ENCODE measurements around the gene SLC25A12. TPM values are rescaled to one million over a fixed set of nuclear protein-coding genes. Genes with fewer than 3 reads are reported as not detected.

The SLC25A12 gene
- total and polyA plus RNA-seq, 9 of the 15 experiments (the other 6 are each of a cell fraction or from before 2014, with no cell fraction given) = 13.5 to 36.5 (median 21.7) TPM

DNA sequence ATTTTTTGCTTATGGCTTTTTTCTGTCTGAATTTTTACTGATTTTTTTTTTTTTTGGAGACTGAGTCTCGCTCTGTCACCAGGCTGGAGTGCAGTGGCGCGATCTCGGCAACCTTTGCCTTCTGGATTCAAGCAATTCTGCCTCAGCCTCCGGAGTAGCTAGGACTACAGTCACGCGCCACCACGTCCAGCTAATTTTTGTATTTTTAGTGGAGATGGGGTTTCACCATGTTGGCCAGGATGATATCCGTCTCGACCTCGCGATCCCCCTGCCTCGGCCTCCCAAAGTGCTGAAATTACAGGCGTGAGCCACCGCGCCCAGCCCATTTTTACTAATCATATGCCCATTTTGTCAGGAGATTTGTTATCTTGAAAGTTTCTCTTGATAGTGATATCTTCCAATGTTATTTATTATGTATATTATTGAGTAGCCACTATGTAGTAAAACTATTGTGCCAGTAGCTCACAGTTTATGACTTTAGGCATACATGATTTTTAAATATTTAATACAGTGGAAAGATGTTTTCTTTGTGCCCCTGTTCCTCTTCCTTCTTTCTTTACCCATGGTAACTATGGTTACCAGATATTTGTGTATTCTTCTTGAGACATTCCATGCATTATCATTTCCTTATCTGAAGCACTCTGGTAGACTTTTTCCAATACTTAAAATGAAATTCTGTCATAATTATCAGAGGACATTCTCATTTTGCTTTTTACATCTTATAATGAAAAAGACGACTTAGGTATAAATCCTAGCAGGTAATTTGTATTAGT lies 30.3 kb upstream of the SLC25A12 start (continued):
- TF ChIP-seq, protein P1, sequence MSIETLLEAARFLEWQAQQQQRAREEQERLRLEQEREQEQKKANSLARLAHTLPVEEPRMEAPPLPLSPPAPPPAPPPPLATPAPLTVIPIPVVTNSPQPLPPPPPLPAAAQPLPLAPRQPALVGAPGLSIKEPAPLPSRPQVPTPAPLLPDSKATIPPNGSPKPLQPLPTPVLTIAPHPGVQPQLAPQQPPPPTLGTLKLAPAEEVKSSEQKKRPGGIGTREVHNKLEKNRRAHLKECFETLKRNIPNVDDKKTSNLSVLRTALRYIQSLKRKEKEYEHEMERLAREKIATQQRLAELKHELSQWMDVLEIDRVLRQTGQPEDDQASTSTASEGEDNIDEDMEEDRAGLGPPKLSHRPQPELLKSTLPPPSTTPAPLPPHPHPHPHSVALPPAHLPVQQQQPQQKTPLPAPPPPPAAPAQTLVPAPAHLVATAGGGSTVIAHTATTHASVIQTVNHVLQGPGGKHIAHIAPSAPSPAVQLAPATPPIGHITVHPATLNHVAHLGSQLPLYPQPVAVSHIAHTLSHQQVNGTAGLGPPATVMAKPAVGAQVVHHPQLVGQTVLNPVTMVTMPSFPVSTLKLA (conservative IDR thresholded peaks at IDR 0.05) = no peak
- TF ChIP-seq, protein P2, sequence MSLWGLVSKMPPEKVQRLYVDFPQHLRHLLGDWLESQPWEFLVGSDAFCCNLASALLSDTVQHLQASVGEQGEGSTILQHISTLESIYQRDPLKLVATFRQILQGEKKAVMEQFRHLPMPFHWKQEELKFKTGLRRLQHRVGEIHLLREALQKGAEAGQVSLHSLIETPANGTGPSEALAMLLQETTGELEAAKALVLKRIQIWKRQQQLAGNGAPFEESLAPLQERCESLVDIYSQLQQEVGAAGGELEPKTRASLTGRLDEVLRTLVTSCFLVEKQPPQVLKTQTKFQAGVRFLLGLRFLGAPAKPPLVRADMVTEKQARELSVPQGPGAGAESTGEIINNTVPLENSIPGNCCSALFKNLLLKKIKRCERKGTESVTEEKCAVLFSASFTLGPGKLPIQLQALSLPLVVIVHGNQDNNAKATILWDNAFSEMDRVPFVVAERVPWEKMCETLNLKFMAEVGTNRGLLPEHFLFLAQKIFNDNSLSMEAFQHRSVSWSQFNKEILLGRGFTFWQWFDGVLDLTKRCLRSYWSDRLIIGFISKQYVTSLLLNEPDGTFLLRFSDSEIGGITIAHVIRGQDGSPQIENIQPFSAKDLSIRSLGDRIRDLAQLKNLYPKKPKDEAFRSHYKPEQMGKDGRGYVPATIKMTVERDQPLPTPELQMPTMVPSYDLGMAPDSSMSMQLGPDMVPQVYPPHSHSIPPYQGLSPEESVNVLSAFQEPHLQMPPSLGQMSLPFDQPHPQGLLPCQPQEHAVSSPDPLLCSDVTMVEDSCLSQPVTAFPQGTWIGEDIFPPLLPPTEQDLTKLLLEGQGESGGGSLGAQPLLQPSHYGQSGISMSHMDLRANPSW (CRISPR knock-in tag; IDR thresholded peaks at IDR 0.05) = no peak
- TF ChIP-seq PTTG1 (tag; IDR thresholded peaks at IDR 0.05; ENCODE audit: low read depth) (no peak), ZNF134 (CRISPR knock-in tag; conservative IDR thresholded peaks at IDR 0.05) (no peak), HDAC6 (IDR thresholded peaks at IDR 0.05; ENCODE audit: low read depth, low read length) (no peak), CBFA2T2 (conservative IDR thresholded peaks at IDR 0.05) (no peak), PRDM10 (IDR thresholded peaks at IDR 0.05; ENCODE audit: partially characterized antibody) (no peak), NR2C1 (IDR thresholded peaks at IDR 0.05) (no peak), NR2C1 (tag; IDR thresholded peaks at IDR 0.05) (no peak), TEAD2 (tag; IDR thresholded peaks at IDR 0.05) (0 out of 2 replicates have a peak, but pooled peaks have one; percentile 15), HDAC3 (IDR thresholded peaks at IDR 0.05; ENCODE audit: borderline replicate concordance, partially characterized antibody) (no peak), PCBP1 (IDR thresholded peaks at IDR 0.05; ENCODE audit: low read depth, low read length, poor library complexity, severe bottlenecking) (no peak), RAD21 (CRISPR knock-in tag; conservative IDR thresholded peaks at IDR 0.05 in 1 of 2, IDR thresholded peaks at IDR 0.05 in 1 of 2) (no peak), RBFOX2 (IDR thresholded peaks at IDR 0.05; ENCODE audit: low read depth, low read length) (peak; percentile 62), CC2D1A (IDR thresholded peaks at IDR 0.05) (no peak), TRIM24 (IDR thresholded peaks at IDR 0.05) (no peak), ZNF76 (CRISPR knock-in tag; IDR thresholded peaks at IDR 0.05; ENCODE audit: borderline replicate concordance) (no peak)
- TF ChIP-seq, protein P3, sequence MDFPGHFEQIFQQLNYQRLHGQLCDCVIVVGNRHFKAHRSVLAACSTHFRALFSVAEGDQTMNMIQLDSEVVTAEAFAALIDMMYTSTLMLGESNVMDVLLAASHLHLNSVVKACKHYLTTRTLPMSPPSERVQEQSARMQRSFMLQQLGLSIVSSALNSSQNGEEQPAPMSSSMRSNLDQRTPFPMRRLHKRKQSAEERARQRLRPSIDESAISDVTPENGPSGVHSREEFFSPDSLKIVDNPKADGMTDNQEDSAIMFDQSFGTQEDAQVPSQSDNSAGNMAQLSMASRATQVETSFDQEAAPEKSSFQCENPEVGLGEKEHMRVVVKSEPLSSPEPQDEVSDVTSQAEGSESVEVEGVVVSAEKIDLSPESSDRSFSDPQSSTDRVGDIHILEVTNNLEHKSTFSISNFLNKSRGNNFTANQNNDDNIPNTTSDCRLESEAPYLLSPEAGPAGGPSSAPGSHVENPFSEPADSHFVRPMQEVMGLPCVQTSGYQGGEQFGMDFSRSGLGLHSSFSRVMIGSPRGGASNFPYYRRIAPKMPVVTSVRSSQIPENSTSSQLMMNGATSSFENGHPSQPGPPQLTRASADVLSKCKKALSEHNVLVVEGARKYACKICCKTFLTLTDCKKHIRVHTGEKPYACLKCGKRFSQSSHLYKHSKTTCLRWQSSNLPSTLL (IDR thresholded peaks at IDR 0.05) = no peak

Measured in K562 (cell line).